ENCODE measurements around the gene PDE4D.

PDE4D gene

GRCh38 chr5:59391576-59391975 lies 501.9 kb downstream of the PDE4D start:
- H2AK5ac ChIP-seq (ENCODE audit: low read length, severe bottlenecking) = peak overlapping the region; percentile 17
- 60% methylated on average over 1 of the region's 1 CpG for WGBS
- no peaks in the 10 kb centered on the region for H3K9me3 ChIP-seq (ENCODE audit: control insufficient read depth, low read length)
- no peak overlapping the region for H4K91ac ChIP-seq (ENCODE audit: low read length)
- no peak overlapping the region for H4K8ac ChIP-seq (ENCODE audit: low read length)
- H3K27me3 ChIP-seq (ENCODE audit: control insufficient read depth in 1 of 2, insufficient read depth in 1 of 2, low read length in 2 of 2) = peaks cover 0 to 16% of the 10 kb centered on the region in 2 experiments
- H3K36me3 ChIP-seq (ENCODE audit: control insufficient read depth in 1 of 2, insufficient read depth in 2 of 2, low read depth in 1 of 2, low read length in 2 of 2) = no peaks in the 10 kb centered on the region
- H3K18ac ChIP-seq (ENCODE audit: low read depth in 1 of 2, low read length in 2 of 2) = no peak overlapping the region
- H2BK5ac ChIP-seq (ENCODE audit: low read depth, low read length, poor library complexity, severe bottlenecking) = no peak overlapping the region
- H3K4me1 ChIP-seq (ENCODE audit: control insufficient read depth, insufficient read depth, low read depth, low read length) = no peaks in the 10 kb centered on the region
- no peak overlapping the region for H2BK120ac ChIP-seq (ENCODE audit: low read depth, low read length)
- H3K9ac ChIP-seq (ENCODE audit: low read length) = no peak overlapping the region
- no peak for DNase-seq
- H3K27ac ChIP-seq (ENCODE audit: low read length, poor library complexity, severe bottlenecking) = no peak overlapping the region
- H3K79me1 ChIP-seq (replicated peaks; ENCODE audit: low read length, poor library complexity, severe bottlenecking) = no peaks in the 10 kb centered on the region
- H3K4me3 ChIP-seq (ENCODE audit: insufficient read depth in 1 of 2, low read depth in 1 of 2, low read length in 2 of 2) = no peak overlapping the region
- no peak overlapping the region for H2BK15ac ChIP-seq (ENCODE audit: low read depth, poor library complexity, severe bottlenecking)
- H3K4me2 ChIP-seq (ENCODE audit: low read length, poor library complexity, severe bottlenecking) = no peak overlapping the region
- no peak overlapping the region for H3K4ac ChIP-seq (ENCODE audit: low read depth in 1 of 2, low read length in 2 of 2)
- no peak overlapping the region for H2BK12ac ChIP-seq (ENCODE audit: low read length in 2 of 2)
- no peak overlapping the region for H3K14ac ChIP-seq (ENCODE audit: low read length in 2 of 2)
- H2AFZ ChIP-seq (ENCODE audit: low read depth, low read length) = no peak overlapping the region
- no peak overlapping the region for H3K23ac ChIP-seq (ENCODE audit: low read length in 2 of 2)

GRCh38 chr5:59390989-59391388 lies 502.5 kb downstream of the PDE4D start:
- Histone ChIP-seq H3K4me1 (ENCODE audit: control insufficient read depth, insufficient read depth, low read depth, low read length) (no peaks in the 10 kb centered on the region), H3K9ac (ENCODE audit: low read length) (no peak overlapping the region), H3K4ac (ENCODE audit: low read depth in 1 of 2, low read length in 2 of 2) (no peak overlapping the region), H3K18ac (ENCODE audit: low read depth in 1 of 2, low read length in 2 of 2) (no peak overlapping the region), H2BK12ac (ENCODE audit: low read length in 2 of 2) (no peak overlapping the region), H3K79me1 (replicated peaks; ENCODE audit: low read length, poor library complexity, severe bottlenecking) (no peaks in the 10 kb centered on the region), H3K23ac (ENCODE audit: low read length in 2 of 2) (no peak overlapping the region), H3K14ac (ENCODE audit: low read length in 2 of 2) (no peak overlapping the region), H3K9me3 (ENCODE audit: control insufficient read depth, low read length) (no peaks in the 10 kb centered on the region), H4K91ac (ENCODE audit: low read length) (no peak overlapping the region), H3K27ac (ENCODE audit: low read length, poor library complexity, severe bottlenecking) (no peak overlapping the region), H3K4me3 (ENCODE audit: insufficient read depth in 1 of 2, low read depth in 1 of 2, low read length in 2 of 2) (no peak overlapping the region), H3K4me2 (ENCODE audit: low read length, poor library complexity, severe bottlenecking) (no peak overlapping the region), H2BK5ac (ENCODE audit: low read depth, low read length, poor library complexity, severe bottlenecking) (no peak overlapping the region), H3K27me3 (ENCODE audit: control insufficient read depth in 1 of 2, insufficient read depth in 1 of 2, low read length in 2 of 2) (peaks cover 0 to 16% of the 10 kb centered on the region in 2 experiments), H2AK5ac (ENCODE audit: low read length, severe bottlenecking) (no peak overlapping the region), H3K36me3 (ENCODE audit: control insufficient read depth in 1 of 2, insufficient read depth in 2 of 2, low read depth in 1 of 2, low read length in 2 of 2) (no peaks in the 10 kb centered on the region), H2BK120ac (ENCODE audit: low read depth, low read length) (no peak overlapping the region), H2BK15ac (ENCODE audit: low read depth, poor library complexity, severe bottlenecking) (no peak overlapping the region), H4K8ac (ENCODE audit: low read length) (no peak overlapping the region), H2AFZ (ENCODE audit: low read depth, low read length) (no peak overlapping the region)
- DNase-seq = no peak

GRCh38 chr5:59390074-59390659 lies 503.4 kb downstream of the PDE4D start:
- Histone ChIP-seq H3K79me1 (replicated peaks; ENCODE audit: low read length, poor library complexity, severe bottlenecking) (no peaks in the 10 kb centered on the region), H4K8ac (ENCODE audit: low read length) (no peak overlapping the region), H3K27ac (ENCODE audit: low read length, poor library complexity, severe bottlenecking) (no peak overlapping the region), H3K27me3 (ENCODE audit: control insufficient read depth in 1 of 2, insufficient read depth in 1 of 2, low read length in 2 of 2) (peaks cover 0 to 16% of the 10 kb centered on the region in 2 experiments), H3K4me1 (ENCODE audit: control insufficient read depth, insufficient read depth, low read depth, low read length) (no peaks in the 10 kb centered on the region), H2AFZ (ENCODE audit: low read depth, low read length) (no peak overlapping the region), H2BK120ac (ENCODE audit: low read depth, low read length) (no peak overlapping the region), H3K4me2 (ENCODE audit: low read length, poor library complexity, severe bottlenecking) (no peak overlapping the region), H2BK15ac (ENCODE audit: low read depth, poor library complexity, severe bottlenecking) (no peak overlapping the region), H3K18ac (ENCODE audit: low read depth in 1 of 2, low read length in 2 of 2) (no peak overlapping the region), H3K23ac (ENCODE audit: low read length in 2 of 2) (no peak overlapping the region), H3K9ac (ENCODE audit: low read length) (no peak overlapping the region), H4K91ac (ENCODE audit: low read length) (no peak overlapping the region), H3K4me3 (ENCODE audit: insufficient read depth in 1 of 2, low read depth in 1 of 2, low read length in 2 of 2) (no peak overlapping the region), H3K9me3 (ENCODE audit: control insufficient read depth, low read length) (no peaks in the 10 kb centered on the region), H2BK12ac (ENCODE audit: low read length in 2 of 2) (no peak overlapping the region), H3K36me3 (ENCODE audit: control insufficient read depth in 1 of 2, insufficient read depth in 2 of 2, low read depth in 1 of 2, low read length in 2 of 2) (no peaks in the 10 kb centered on the region), H2AK5ac (ENCODE audit: low read length, severe bottlenecking) (no peak overlapping the region), H3K14ac (ENCODE audit: low read length in 2 of 2) (no peak overlapping the region), H2BK5ac (ENCODE audit: low read depth, low read length, poor library complexity, severe bottlenecking) (no peak overlapping the region), H3K4ac (ENCODE audit: low read depth in 1 of 2, low read length in 2 of 2) (no peak overlapping the region)
- WGBS = 100% methylated on average over 1 of the region's 2 CpGs
- DNase-seq = peak; percentile 33

- Histone ChIP-seq H4K91ac (ENCODE audit: low read length) (no peak overlapping the region), H3K27ac (ENCODE audit: low read length, poor library complexity, severe bottlenecking) (no peak overlapping the region), H4K8ac (ENCODE audit: low read length) (no peak overlapping the region), H3K9ac (ENCODE audit: low read length) (no peak overlapping the region), H3K36me3 (ENCODE audit: control insufficient read depth in 1 of 2, insufficient read depth in 2 of 2, low read depth in 1 of 2, low read length in 2 of 2) (no peaks in the 10 kb centered on the region), H2AFZ (ENCODE audit: low read depth, low read length) (no peak overlapping the region), H3K23ac (ENCODE audit: low read length in 2 of 2) (no peak overlapping the region), H3K4me3 (ENCODE audit: insufficient read depth in 1 of 2, low read depth in 1 of 2, low read length in 2 of 2) (no peak overlapping the region), H2BK5ac (ENCODE audit: low read depth, low read length, poor library complexity, severe bottlenecking) (no peak overlapping the region), H3K4me2 (ENCODE audit: low read length, poor library complexity, severe bottlenecking) (no peak overlapping the region), H3K18ac (ENCODE audit: low read depth in 1 of 2, low read length in 2 of 2) (no peak overlapping the region), H2AK5ac (ENCODE audit: low read length, severe bottlenecking) (no peak overlapping the region), H2BK15ac (ENCODE audit: low read depth, poor library complexity, severe bottlenecking) (no peak overlapping the region), H3K79me1 (replicated peaks; ENCODE audit: low read length, poor library complexity, severe bottlenecking) (peaks cover 3% of the 10 kb centered on the region), H3K4ac (ENCODE audit: low read depth in 1 of 2, low read length in 2 of 2) (no peak overlapping the region), H3K27me3 (ENCODE audit: control insufficient read depth in 1 of 2, insufficient read depth in 1 of 2, low read length in 2 of 2) (peaks cover 0 to 3% of the 10 kb centered on the region in 2 experiments), H3K14ac (ENCODE audit: low read length in 2 of 2) (no peak overlapping the region), H2BK120ac (ENCODE audit: low read depth, low read length) (no peak overlapping the region), H3K9me3 (ENCODE audit: control insufficient read depth, low read length) (no peaks in the 10 kb centered on the region), H3K4me1 (ENCODE audit: control insufficient read depth, insufficient read depth, low read depth, low read length) (no peaks in the 10 kb centered on the region), H2BK12ac (ENCODE audit: low read length in 2 of 2) (no peak overlapping the region)
- DNase-seq = no peak
These were observed 506.4 kb downstream of the PDE4D start for GRCh38 chr5:59387127-59387526.

All from mesenchymal stem cell (in vitro differentiated cells and primary cell).